GM12873 (cell line): ENCODE measurements around the gene ARHGAP29.

Source experiments
- CTCF ChIP-seq: IDR thresholded peaks from 2 replicates; pipeline ENCODE4 v1.5.1; 2012; ENCODE audit warnings: low read depth, mild to moderate bottlenecking, moderate library complexity, low read length, control low read depth; ENCODE audit not compliant: insufficient read depth; ENCODE audit errors: missing control alignments

The ARHGAP29 gene

GRCh38 chr1:94193128-94193527 lies 44.3 kb downstream of the ARHGAP29 start:
- TF ChIP-seq CTCF: no peak

GRCh38 chr1:94191216-94191615 lies 46.2 kb downstream of the ARHGAP29 start:
- TF ChIP-seq CTCF: no peak

- no peak for TF ChIP-seq CTCF
Observed at GRCh38 chr1:94186946-94187345, 50.4 kb downstream of the ARHGAP29 start.

- TF ChIP-seq CTCF: no peak
Observed at GRCh38 chr1:94183197-94183815, 54.1 kb downstream of the ARHGAP29 start.

- no peak for TF ChIP-seq CTCF
Observed at GRCh38 chr1:94182191-94182590, 55.2 kb downstream of the ARHGAP29 start.

GRCh38 chr1:94180650-94181049 lies 56.7 kb downstream of the ARHGAP29 start:
- no peak for TF ChIP-seq CTCF

- TF ChIP-seq CTCF: no peak
Observed at GRCh38 chr1:94178901-94179300, 58.5 kb downstream of the ARHGAP29 start.
